Measurements from ENCODE around the gene MCRS1. TPM values are rescaled to one million over a fixed set of nuclear protein-coding genes. Genes with fewer than 3 reads are reported as not detected.

Gene MCRS1
- total RNA-seq, 2 experiments from 2014 or later: 57.1 to 61.1 TPM

DNA sequence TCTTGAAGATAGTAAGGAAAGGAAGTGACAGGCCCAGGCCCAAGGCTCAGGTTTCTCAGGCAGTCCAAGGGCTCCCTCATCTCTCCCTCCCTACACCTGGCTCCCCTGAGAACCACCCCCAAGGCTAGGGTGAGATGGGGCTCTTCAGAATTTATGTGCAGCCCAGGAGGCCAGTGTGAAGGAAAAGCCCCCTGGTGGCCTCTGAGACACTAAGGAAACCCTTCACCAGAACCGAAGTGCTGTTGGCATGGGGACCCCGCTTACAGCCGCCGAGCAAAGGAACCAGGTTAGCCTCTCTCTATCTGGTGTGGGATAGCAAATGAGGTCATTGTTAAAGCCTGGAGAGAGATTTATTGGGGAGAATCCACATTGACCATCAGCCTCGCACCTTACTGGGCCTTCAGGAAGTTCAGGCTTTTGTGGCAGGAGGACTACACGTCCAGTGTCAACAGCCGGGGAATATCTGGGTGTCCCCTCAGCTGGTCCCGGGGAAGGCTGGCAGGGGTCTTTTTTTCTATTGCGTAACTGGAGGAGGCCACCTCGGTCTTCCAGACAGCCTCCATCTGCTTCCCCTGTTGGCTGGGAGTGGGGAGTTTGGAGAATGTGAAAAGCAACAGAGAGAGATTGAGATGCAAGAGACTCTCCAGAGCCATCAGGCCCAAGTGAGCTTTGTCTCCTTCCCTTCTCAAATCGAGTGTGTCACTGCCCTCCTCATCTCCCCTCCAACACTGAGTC lies 19.4 kb upstream of the MCRS1 start:
- TF ChIP-seq, protein P1, sequence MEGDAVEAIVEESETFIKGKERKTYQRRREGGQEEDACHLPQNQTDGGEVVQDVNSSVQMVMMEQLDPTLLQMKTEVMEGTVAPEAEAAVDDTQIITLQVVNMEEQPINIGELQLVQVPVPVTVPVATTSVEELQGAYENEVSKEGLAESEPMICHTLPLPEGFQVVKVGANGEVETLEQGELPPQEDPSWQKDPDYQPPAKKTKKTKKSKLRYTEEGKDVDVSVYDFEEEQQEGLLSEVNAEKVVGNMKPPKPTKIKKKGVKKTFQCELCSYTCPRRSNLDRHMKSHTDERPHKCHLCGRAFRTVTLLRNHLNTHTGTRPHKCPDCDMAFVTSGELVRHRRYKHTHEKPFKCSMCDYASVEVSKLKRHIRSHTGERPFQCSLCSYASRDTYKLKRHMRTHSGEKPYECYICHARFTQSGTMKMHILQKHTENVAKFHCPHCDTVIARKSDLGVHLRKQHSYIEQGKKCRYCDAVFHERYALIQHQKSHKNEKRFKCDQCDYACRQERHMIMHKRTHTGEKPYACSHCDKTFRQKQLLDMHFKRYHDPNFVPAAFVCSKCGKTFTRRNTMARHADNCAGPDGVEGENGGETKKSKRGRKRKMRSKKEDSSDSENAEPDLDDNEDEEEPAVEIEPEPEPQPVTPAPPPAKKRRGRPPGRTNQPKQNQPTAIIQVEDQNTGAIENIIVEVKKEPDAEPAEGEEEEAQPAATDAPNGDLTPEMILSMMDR (IDR thresholded peaks at IDR 0.05): no peak
- CTCF ChIA-PET: interaction anchor here (1.1 kb wide), 1 partner anchor 229 kb away, joined by 3 read pairs; no protein-coding TSS in a partner anchor
- DNase-seq (no peak), ATAC-seq (no peak)
- Mint-ChIP-seq H3K4me3 (no peak overlapping the region), H3K27ac (no peak overlapping the region), H3K4me1 (ENCODE audit: low read depth) (no peaks in the 10 kb centered on the region), H3K36me3 (ENCODE audit: low read depth) (peaks cover 25% of the 10 kb centered on the region), H3K27me3 (no peaks in the 10 kb centered on the region), H3K9me3 (peaks cover 1% of the 10 kb centered on the region)
- intact Hi-C loops (cut with micrococcal nuclease): no loop called here
- POLR2A ChIA-PET: interaction anchor here (0.6 kb wide), 1 partner anchor 363 kb away, joined by 3 read pairs; no protein-coding TSS in a partner anchor

DNA sequence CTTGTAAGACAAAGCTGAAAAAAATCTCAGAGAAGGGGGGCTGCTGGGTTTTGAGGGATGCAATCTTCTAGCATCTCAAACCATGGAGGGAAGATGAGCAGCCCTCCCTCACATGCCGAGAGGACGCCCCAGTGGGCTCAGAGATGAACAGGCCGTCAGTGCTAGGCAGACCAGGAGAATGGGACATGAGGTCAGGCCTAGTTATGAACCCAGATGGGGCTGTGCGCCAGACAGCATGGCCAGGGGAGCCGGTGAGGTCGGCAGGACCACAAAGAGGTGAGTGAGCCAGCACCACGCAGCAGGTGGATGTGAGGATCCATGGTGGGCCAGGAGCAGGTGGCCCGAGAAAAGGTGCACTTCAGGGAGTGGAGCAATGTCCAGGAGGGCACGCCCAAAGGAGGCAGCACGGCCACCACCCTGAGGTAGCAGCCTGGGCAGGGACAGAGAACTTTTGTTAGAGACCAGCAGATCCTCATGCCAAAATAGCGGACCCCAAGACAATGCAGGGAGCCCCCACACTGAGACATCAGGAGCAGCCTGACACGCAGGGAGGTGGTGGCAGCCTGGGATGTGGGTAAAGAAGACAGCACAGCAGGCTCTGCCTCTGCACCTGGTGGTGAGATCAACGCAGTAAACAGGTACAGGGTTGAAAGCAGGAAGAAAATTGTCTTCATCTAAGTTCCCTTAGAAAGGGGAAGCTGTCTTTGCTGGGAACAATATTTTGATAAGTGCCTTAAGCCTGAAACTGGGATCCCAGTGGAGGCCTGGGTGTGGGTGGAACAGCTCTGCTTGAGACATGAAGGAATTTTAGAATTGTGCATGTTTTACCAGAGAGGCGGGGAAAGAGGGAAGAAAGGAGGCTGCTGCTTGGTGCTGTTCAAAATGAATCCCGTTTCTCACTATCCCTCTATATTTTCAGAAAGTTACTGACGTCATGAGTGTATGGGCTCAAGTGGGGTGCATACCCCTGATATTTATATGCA lies 17.8 kb upstream of the MCRS1 start:
- DNase-seq (no peak), ATAC-seq (no peak)
- CTCF ChIA-PET: no interaction called here
- TF ChIP-seq, protein P1 (IDR thresholded peaks at IDR 0.05): no peak
- Mint-ChIP-seq H3K4me3 (no peak overlapping the region), H3K27ac (no peak overlapping the region), H3K27me3 (no peaks in the 10 kb centered on the region), H3K9me3 (peaks cover 1% of the 10 kb centered on the region), H3K36me3 (ENCODE audit: low read depth) (peaks cover 18% of the 10 kb centered on the region), H3K4me1 (ENCODE audit: low read depth) (peaks cover 10% of the 10 kb centered on the region)
- POLR2A ChIA-PET: interaction anchor here (0.6 to 1.0 kb wide), 2 partner anchors 14 to 51 kb away, joined by 3 to 4 read pairs; no protein-coding TSS in a partner anchor
- intact Hi-C loops (cut with micrococcal nuclease): no loop called here

DNA sequence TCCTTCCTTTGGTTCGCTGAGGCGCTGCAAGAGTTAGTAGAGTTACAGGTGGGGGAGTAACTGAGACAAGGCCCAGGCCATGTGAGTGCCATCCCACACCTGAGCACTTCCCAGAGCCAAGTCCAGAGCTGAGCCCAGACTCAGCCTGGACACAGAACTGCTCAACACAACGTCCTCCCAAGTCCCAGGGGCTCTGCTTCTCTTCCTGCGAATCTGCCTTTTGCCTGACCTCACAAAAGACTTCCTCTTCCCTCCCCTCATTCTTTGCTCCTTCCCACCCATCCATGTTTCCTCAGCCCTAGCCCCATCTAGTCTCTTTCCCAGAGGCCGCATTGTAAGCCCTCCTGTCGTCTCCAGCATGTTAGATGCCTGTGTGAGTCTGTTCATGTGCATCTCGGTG lies 16.6 kb upstream of the MCRS1 start:
- POLR2A ChIA-PET: no interaction called here
- no peak overlapping the region for H3K27ac Mint-ChIP-seq
- CTCF ChIA-PET: no interaction called here
- H3K4me3 Mint-ChIP-seq: no peak overlapping the region
- no peak for DNase-seq
- TF ChIP-seq, protein P1 (IDR thresholded peaks at IDR 0.05): no peak
- ATAC-seq: no peak
- peaks cover 15% of the 10 kb centered on the region for H3K4me1 Mint-ChIP-seq (ENCODE audit: low read depth)
- H3K9me3 Mint-ChIP-seq: no peaks in the 10 kb centered on the region
- intact Hi-C loops (cut with micrococcal nuclease): no loop called here
- peaks cover 13% of the 10 kb centered on the region for H3K36me3 Mint-ChIP-seq (ENCODE audit: low read depth)
- no peaks in the 10 kb centered on the region for H3K27me3 Mint-ChIP-seq

DNA sequence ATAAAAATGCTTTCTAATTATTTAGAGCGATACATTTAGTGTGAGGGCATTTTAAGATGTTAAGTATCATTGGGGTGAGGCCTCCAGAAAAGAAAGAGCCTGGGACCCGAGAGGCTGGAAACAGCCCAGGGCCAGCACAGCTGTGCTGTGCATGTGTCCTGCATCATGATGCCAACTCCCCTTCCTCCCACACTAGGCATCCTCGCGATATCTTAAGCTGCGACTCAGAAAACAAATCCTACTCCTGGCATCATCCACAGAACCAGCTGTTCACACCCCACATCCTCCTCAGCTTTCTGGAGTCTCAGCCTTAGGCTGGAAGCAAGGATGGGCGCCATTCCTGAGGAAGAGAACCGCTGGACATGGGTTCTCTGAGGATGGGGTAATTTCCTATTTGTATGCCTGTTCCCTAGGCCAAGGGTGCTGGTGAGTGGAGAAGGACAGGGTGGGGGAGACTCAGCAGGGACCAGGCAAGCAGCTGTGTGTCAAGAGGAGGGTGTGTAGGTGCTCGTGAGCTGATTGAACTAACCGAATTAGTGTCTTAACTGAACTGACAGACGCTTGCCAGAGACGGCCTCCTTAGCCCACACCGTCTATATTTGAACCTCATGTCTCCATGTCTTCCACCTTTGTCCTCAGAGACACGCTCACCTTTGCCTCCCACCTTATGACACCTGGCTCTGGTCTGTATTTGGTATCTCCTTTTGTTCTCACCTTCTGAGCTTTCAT lies 15.6 kb upstream of the MCRS1 start:
- ChIA-PET CTCF (interaction anchor here (0.5 to 7.5 kb wide), 3 partner anchors 29 to 287 kb away, joined by 3 to 65 read pairs (median 4); no protein-coding TSS in a partner anchor), POLR2A (no interaction called here)
- no peaks in the 10 kb centered on the region for H3K27me3 Mint-ChIP-seq
- peaks cover 14% of the 10 kb centered on the region for H3K36me3 Mint-ChIP-seq (ENCODE audit: low read depth)
- H3K9me3 Mint-ChIP-seq: no peaks in the 10 kb centered on the region
- no peak overlapping the region for H3K4me3 Mint-ChIP-seq
- intact Hi-C loops (cut with micrococcal nuclease): no loop called here
- ATAC-seq: no peak
- H3K27ac Mint-ChIP-seq: no peak overlapping the region
- DNase-seq: no peak
- TF ChIP-seq, protein P1 (IDR thresholded peaks at IDR 0.05): no peak
- peaks cover 15% of the 10 kb centered on the region for H3K4me1 Mint-ChIP-seq (ENCODE audit: low read depth)

All from activated CD8-positive, alpha-beta T cell treated with anti-CD3 and anti-CD28 coated beads for 36 hours (primary cell).